K562 (cell line): ENCODE results near the gene CEP44. TPM values are rescaled to one million over a fixed set of nuclear protein-coding genes. Genes with fewer than 3 reads are reported as not detected.

ENCODE experiments used
- ATAC-seq: fragments of 200-7000 bp; cut with Tn5 transposase; 3 replicates; pipeline ENCODE4 v1.9.1; 2020; ENCODE audit warnings: moderate library complexity
- BruUV-seq: library from RNA; stranded (reverse); fragments of 400-500 nt; replicated peaks from 2 replicates; lab custom pipeline; 2021; lab: Mats Ljungman, UMichigan
- CTCF ChIA-PET: fragments of 300-600 bp; formaldehyde crosslinking; extraction: SDS; loops from one replicate; lab custom pipeline; 2021; ENCODE audit warnings: low intra/inter-chr PET ratio; lab: Yijun Ruan, JAX
- POLR2A ChIA-PET: fragments of 300-600, 350-650 bp; sonication (Branson Sonifier 250); formaldehyde crosslinking; extraction: SDS; loops from one replicate; lab custom pipeline; 2021; ENCODE audit warnings: antibody characterized with exemption, inconsistent platforms; lab: Yijun Ruan, JAX
- DNase-seq, 4 experiments: peaks; one replicate each; pipeline versions ENCODE4 v3.0.0 to v3.0.0-alpha.2; 2011 to 2018; ENCODE audit warnings: low spot score in 3 of 4, mixed read lengths in 3 of 4; ENCODE audit errors: extremely low read depth in 1 of 4
- FAIRE-seq: peaks from 2 replicates; lab custom pipeline; 2011; peaks lifted over from hg19 to GRCh38; lab: Jason Lieb, UNC
- H2AFZ ChIP-seq: 2 replicates; pipeline ENCODE4 v1.6.0; 2011; ENCODE audit warnings: low read depth, low read length, control low read depth, inconsistent platforms
- H3K27ac ChIP-seq: fragments of 200-600 bp; 3 replicates; pipeline ENCODE4 v1.8.0; 2011; ENCODE audit warnings: low read depth, mild to moderate bottlenecking, control low read depth, inconsistent platforms, low read length, moderate library complexity, mixed read lengths; ENCODE audit errors: extremely low read depth
- H3K27me3 ChIP-seq, 2 experiments: fragments of 300-600 bp in 1 of 2; 2 replicates in 1 of 2; 3 replicates in 1 of 2; pipeline versions ENCODE4 v1.6.0 to v1.8.0; 2011; ENCODE audit warnings: inconsistent platforms in 2 of 2, low read length in 2 of 2, mild to moderate bottlenecking in 1 of 2, mixed read lengths in 1 of 2, moderate library complexity in 1 of 2; ENCODE audit not compliant: control insufficient read depth in 2 of 2, insufficient read depth in 2 of 2
- H3K36me3 ChIP-seq: fragments of 300-600 bp; 3 replicates; pipeline ENCODE4 v1.8.0; 2011; ENCODE audit warnings: mild to moderate bottlenecking, low read length, inconsistent platforms; ENCODE audit not compliant: control insufficient read depth, insufficient read depth
- H3K4me1 ChIP-seq, 2 experiments: fragments of 200-600 bp in 1 of 2; replicated peaks in 1 of 2; 2 replicates in 1 of 2; 3 replicates in 1 of 2; pipeline versions ENCODE4 v1.5.1 to v1.8.0; 2011; ENCODE audit warnings: inconsistent platforms in 2 of 2, low read length in 2 of 2, mild to moderate bottlenecking in 1 of 2, mixed read lengths in 1 of 2, moderate library complexity in 1 of 2; ENCODE audit not compliant: control insufficient read depth in 2 of 2, insufficient read depth in 2 of 2
- H3K4me2 ChIP-seq: 2 replicates; pipeline ENCODE4 v1.6.1; 2011; ENCODE audit warnings: low read length, control low read depth, inconsistent platforms, mixed read lengths; ENCODE audit not compliant: insufficient read depth
- H3K4me3 ChIP-seq: fragments of 200-600 bp; sonication (generic), shearing (Covaris generic); 2 replicates; pipeline ENCODE4 v1.5.1; 2016; ENCODE audit warnings: control low read depth, inconsistent platforms
- H3K79me2 ChIP-seq: fragments of 200-600 bp; 3 replicates; pipeline ENCODE4 v1.8.0; 2011; ENCODE audit warnings: low read length, inconsistent platforms; ENCODE audit not compliant: control insufficient read depth, insufficient read depth
- H3K9ac ChIP-seq, 2 experiments: 2 replicates each; pipeline versions ENCODE4 v1.6.0 to v1.6.1; 2011; ENCODE audit warnings: low read depth in 2 of 2, low read length in 2 of 2, control low read depth in 1 of 2, inconsistent platforms in 1 of 2, mild to moderate bottlenecking in 1 of 2, mixed read lengths in 1 of 2; ENCODE audit not compliant: insufficient read depth in 1 of 2
- H3K9me1 ChIP-seq: one replicate; pipeline ENCODE4 v1.6.0; 2011; ENCODE audit warnings: inconsistent platforms, mild to moderate bottlenecking, low read length, moderate library complexity; ENCODE audit not compliant: control insufficient read depth, insufficient read depth
- H3K9me3 ChIP-seq: replicated peaks from 2 replicates; pipeline ENCODE4 v1.5.1; 2011; ENCODE audit warnings: low read depth, low read length, inconsistent platforms; ENCODE audit not compliant: control insufficient read depth, insufficient read depth
- H4K20me1 ChIP-seq: replicated peaks from 2 replicates; pipeline ENCODE4 v1.6.1; 2011; ENCODE audit warnings: low read length, inconsistent platforms, mixed read lengths; ENCODE audit not compliant: control insufficient read depth, insufficient read depth
- AFF4 ChIP-seq: sonication (generic); formaldehyde crosslinking; IDR thresholded peaks from 2 replicates; pipeline ENCODE4 v1.8.0; 2023; ENCODE audit warnings: mild to moderate bottlenecking, missing genetic modification reagents
- CTCFL ChIP-seq: IDR thresholded peaks from 2 replicates; pipeline ENCODE4 v1.6.1; 2011; ENCODE audit warnings: borderline replicate concordance, low read depth, mild to moderate bottlenecking, moderate library complexity, low read length; ENCODE audit not compliant: insufficient read depth, poor library complexity, severe bottlenecking
- EGR1 ChIP-seq: fragments of 450-650 bp; conservative IDR thresholded peaks from 2 replicates; pipeline ENCODE4 v1.6.1; 2017; ENCODE audit warnings: mild to moderate bottlenecking
- HINFP ChIP-seq: fragments of 450-650 bp; conservative IDR thresholded peaks from 2 replicates; pipeline ENCODE4 v1.6.1; 2016; ENCODE audit warnings: missing genetic modification characterization, low read depth, mild to moderate bottlenecking, control low read depth, missing compliant biosample characterization
- MECOM ChIP-seq: fragments of 250-450 bp; sonication (Bioruptor Pico); IDR thresholded peaks from 2 replicates; pipeline ENCODE4 v1.8.0; 2022; ENCODE audit warnings: inconsistent platforms
- NCOA4 ChIP-seq: fragments of 450-650 bp; IDR thresholded peaks from 2 replicates; pipeline ENCODE4 v1.6.1; 2018; ENCODE audit warnings: mild to moderate bottlenecking; ENCODE audit not compliant: partially characterized antibody
- POLR2H ChIP-seq: IDR thresholded peaks from 2 replicates; pipeline ENCODE4 v1.6.1; 2016; ENCODE audit warnings: missing genetic modification characterization, low read depth, mild to moderate bottlenecking, control low read depth, missing compliant biosample characterization, moderate library complexity
- RUNX1 ChIP-seq: sonication (generic); IDR thresholded peaks from 2 replicates; pipeline ENCODE4 v1.6.1; 2016; ENCODE audit warnings: antibody characterized with exemption, low read depth
- SMARCC2 ChIP-seq: fragments of 450-650 bp; IDR thresholded peaks from 2 replicates; pipeline ENCODE4 v1.6.1; 2017; ENCODE audit warnings: antibody characterized with exemption, moderate library complexity, mild to moderate bottlenecking, low read depth
- WGBS: fragments of 100-300 bp; shearing (Covaris generic); methylation state at CpG from one replicate; pipeline ENCODE4 v1.1.6; 2016; ENCODE audit warnings: low coverage, mixed read lengths; ENCODE audit not compliant: insufficient coverage; ENCODE audit errors: missing lambda C conversion rate; 5-methylcytosine and 5-hydroxymethylcytosine counted together
- in situ Hi-C: fragments of 300-500 bp; cut with MboI; formaldehyde crosslinking; loops from 4 replicates; pipeline ENCODE4 v1.15.0; 2018; ENCODE audit warnings: inconsistent platforms, mixed read lengths
- intact Hi-C: fragments of 100-400 bp; cut with micrococcal nuclease; formaldehyde crosslinking; loops from 2 replicates; pipeline ENCODE4 v1.14.2; 2022
- polyA plus RNA-seq, 8 experiments: library from polyadenylated mRNA; depleted of rRNA in 4 of 8; stranded (reverse) in 5 of 8; unstranded in 3 of 8; fragments of >200 nt; fragmentation: Nextera tagmentation in 2 of 8; fragmentation: Illumina TruSeq in 1 of 8; extraction: Ambion mirVana in 2 of 8; extraction: Trizol in 1 of 8; gene quantifications; 2 replicates each; pipeline versions ENCODE4 v1.2.1 to v1.2.3, GENCODE V29; 2011 to 2014; ENCODE audit warnings: inconsistent platforms in 1 of 8, missing spikeins in 1 of 8
- total RNA-seq, 7 experiments: library from RNA; depleted of rRNA in 6 of 7; stranded (reverse); fragments of >200 nt in 6 of 7; fragmentation: Illumina TruSeq in 2 of 7; extraction: Trizol in 2 of 7; gene quantifications; 2 replicates each; pipeline versions ENCODE4 v1.2.1 to v1.2.3, GENCODE V29; 2011 to 2021; ENCODE audit warnings: low replicate concordance in 1 of 7

Gene CEP44
- total and polyA plus RNA-seq, 9 of the 15 experiments (the other 6 are each of a cell fraction or from before 2014, with no cell fraction given): 19.6 to 45.0 (median 24.4) TPM

GRCh38 chr4:174369985-174370384 is 86.3 kb downstream of the CEP44 start:
- Histone ChIP-seq H2AFZ (no peak overlapping the region), H3K9me1 (no peaks in the 10 kb centered on the region), H3K9ac (no peak overlapping the region), H3K27me3 (no peaks in the 10 kb centered on the region), H3K36me3 (no peaks in the 10 kb centered on the region; the same call in 2 of the 3 replicates), H3K27ac (no peak overlapping the region), H3K4me3 (no peak overlapping the region), H3K4me1 (no peaks in the 10 kb centered on the region), H4K20me1 (no peaks in the 10 kb centered on the region), H3K4me2 (no peak overlapping the region), H3K9me3 (peaks cover 3% of the 10 kb centered on the region; the same call in 1 of the 2 replicates), H3K79me2 (no peaks in the 10 kb centered on the region)
- in situ Hi-C loops (loop anchor here (5.0 to 25.0 kb wide), 3 partner anchors 265 to 1167 kb away; no protein-coding TSS in a partner anchor), intact Hi-C loops (loop anchor here (5.0 kb wide), 1 partner anchor 1167 kb away; no protein-coding TSS in a partner anchor)
- TF ChIP-seq POLR2H: no peak
- no peak for TF ChIP-seq AFF4 (CRISPR knock-in tag)
- no peak for TF ChIP-seq CTCFL
- TF ChIP-seq EGR1: no peak
- TF ChIP-seq SMARCC2: no peak
- TF ChIP-seq NCOA4: no peak
- no peak for TF ChIP-seq HINFP (tag)
- no peak for TF ChIP-seq MECOM (CRISPR knock-in tag)
- no peak for TF ChIP-seq RUNX1
- no TSS peak for BruUV-seq
- no peak for FAIRE-seq
- DNase-seq: no peak
- 43% methylated on average over 2 of the region's 2 CpGs for WGBS
- POLR2A ChIA-PET: interaction anchor here (0.7 kb wide), 1 partner anchor 182 kb away, joined by 3 read pairs; no protein-coding TSS in a partner anchor
- CTCF ChIA-PET: no interaction called here
- ATAC-seq: no peak
